ENCODE results near the gene DRP2. TPM values are rescaled to one million over a fixed set of nuclear protein-coding genes. Genes with fewer than 3 reads are reported as not detected.
"Not testable (repeated sequence)": the region's sequence is repeated elsewhere in the genome, so short reads cannot be mapped to it uniquely, and the experiment has no call there.

Gene DRP2
- 0.05 and 0.13 TPM in 2 replicates for total RNA-seq (2014; rRNA removed; shearing (Covaris generic))

GRCh38 chrX:101219116-101219863 is at the start of gene DRP2:
Gene DRP2 (plus strand): TSS chrX:101219786. CDS start chrX:101231648, 11,862 bp downstream.
- no peak for DNase-seq (ENCODE audit: low spot score)

- no peak for DNase-seq (ENCODE audit: low spot score)
These were observed 47.6 kb upstream of the DRP2 start for GRCh38 chrX:101171883-101172400.

- no peak for DNase-seq (ENCODE audit: low spot score)
These were observed 43.1 kb upstream of the DRP2 start for GRCh38 chrX:101176439-101176838.

GRCh38 chrX:101184876-101185275 is 34.7 kb upstream of the DRP2 start:
- DNase-seq (ENCODE audit: low spot score), result not testable (repeated sequence)

GRCh38 chrX:101187961-101188360 is 31.6 kb upstream of the DRP2 start:
- DNase-seq (ENCODE audit: low spot score), result not testable (repeated sequence)

GRCh38 chrX:101190736-101191135 is 28.9 kb upstream of the DRP2 start:
- DNase-seq (ENCODE audit: low spot score), result no peak

- DNase-seq (ENCODE audit: low spot score), result no peak
These were observed 28.3 kb upstream of the DRP2 start for GRCh38 chrX:101191217-101191750.

GRCh38 chrX:101195442-101196173 is 24.0 kb upstream of the DRP2 start:
- DNase-seq (ENCODE audit: low spot score), result no peak

GRCh38 chrX:101203761-101204351 is 15.7 kb upstream of the DRP2 start:
- no peak for DNase-seq (ENCODE audit: low spot score)

- peak; percentile 43 for DNase-seq (ENCODE audit: low spot score)
These were observed 13.1 kb upstream of the DRP2 start for GRCh38 chrX:101206471-101206870.

- DNase-seq (ENCODE audit: low spot score), result no peak
These were observed 11.3 kb upstream of the DRP2 start for GRCh38 chrX:101208152-101208905.

GRCh38 chrX:101210630-101211029 is 9.0 kb upstream of the DRP2 start:
- no peak for DNase-seq (ENCODE audit: low spot score)

- DNase-seq (ENCODE audit: low spot score), result no peak
These were observed 1.9 kb upstream of the DRP2 start for GRCh38 chrX:101217689-101218088.

GRCh38 chrX:101219864-101220346 is 319 bp downstream of the DRP2 start:
- DNase-seq (ENCODE audit: low spot score), result no peak

- DNase-seq (ENCODE audit: low spot score), result no peak
These were observed 1.2 kb downstream of the DRP2 start for GRCh38 chrX:101220662-101221260.

GRCh38 chrX:101223226-101223625 is 3.6 kb downstream of the DRP2 start:
- DNase-seq (ENCODE audit: low spot score), result no peak

GRCh38 chrX:101229170-101229569 is 9.6 kb downstream of the DRP2 start:
- no peak for DNase-seq (ENCODE audit: low spot score)

GRCh38 chrX:101230636-101231035 is 11.1 kb downstream of the DRP2 start:
- no peak for DNase-seq (ENCODE audit: low spot score)

- no peak for DNase-seq (ENCODE audit: low spot score)
These were observed 11.5 kb downstream of the DRP2 start for GRCh38 chrX:101231080-101231479.

- no peak for DNase-seq (ENCODE audit: low spot score)
These were observed 12.7 kb downstream of the DRP2 start for GRCh38 chrX:101232316-101232715.

- DNase-seq (ENCODE audit: low spot score), result no peak
These were observed 17.5 kb downstream of the DRP2 start for GRCh38 chrX:101237041-101237440.

All from HT-29 (cell line).